Stimulated activated CD4-positive, alpha-beta T cell treated with anti-CD3 and anti-CD28 coated beads, Interleukin-1b, Interleukin-23, amount 100 ng/mL, for 1 hour (primary cell): ENCODE data around the gene GSX2.

ENCODE experiments used
- DNase-seq, 2 donors: peaks; one replicate each; pipeline ENCODE4 v3.0.0-alpha.2; 2020; ENCODE audit warnings: low read depth in 2 of 2

The GSX2 gene

DNA sequence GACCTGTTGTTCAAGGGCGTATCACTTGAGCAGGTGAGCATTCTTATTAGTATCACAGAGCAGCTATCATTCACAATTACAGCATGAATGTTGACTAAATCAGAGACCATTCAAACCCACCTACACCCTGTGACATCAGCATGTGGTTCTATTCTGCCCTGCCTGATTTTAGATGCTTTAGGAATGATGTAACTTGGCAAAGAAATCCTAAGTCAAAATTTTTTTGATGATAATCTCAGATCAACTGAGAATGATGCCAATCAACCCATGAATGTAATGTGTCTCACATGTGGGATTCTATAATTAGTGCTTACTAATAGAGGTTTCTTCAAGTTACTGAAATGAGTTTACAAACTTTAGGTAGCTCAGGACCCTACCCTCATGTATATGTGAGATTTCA, 22.2 kb upstream of the GSX2 start:
- DNase-seq, result no peak

DNA sequence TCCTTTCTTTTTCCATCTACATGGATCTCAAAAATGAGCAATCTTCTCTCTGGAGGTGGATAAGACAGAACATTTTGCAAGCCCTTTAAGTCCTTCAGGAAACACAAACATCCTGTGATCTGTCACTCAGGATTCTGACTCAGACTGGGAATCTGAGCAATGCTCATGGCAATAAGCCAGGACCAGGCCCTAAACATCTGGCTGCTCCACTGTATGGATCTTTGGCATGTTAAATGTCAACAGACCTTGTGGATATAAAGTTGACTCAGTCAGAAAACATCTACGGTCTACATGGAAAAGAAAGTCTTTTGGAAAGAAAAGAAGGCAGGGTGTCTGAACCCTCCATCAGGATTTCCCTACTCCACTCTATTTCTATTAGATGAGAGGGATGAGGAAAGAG, 17.8 kb upstream of the GSX2 start:
- DNase-seq, result no peak

DNA sequence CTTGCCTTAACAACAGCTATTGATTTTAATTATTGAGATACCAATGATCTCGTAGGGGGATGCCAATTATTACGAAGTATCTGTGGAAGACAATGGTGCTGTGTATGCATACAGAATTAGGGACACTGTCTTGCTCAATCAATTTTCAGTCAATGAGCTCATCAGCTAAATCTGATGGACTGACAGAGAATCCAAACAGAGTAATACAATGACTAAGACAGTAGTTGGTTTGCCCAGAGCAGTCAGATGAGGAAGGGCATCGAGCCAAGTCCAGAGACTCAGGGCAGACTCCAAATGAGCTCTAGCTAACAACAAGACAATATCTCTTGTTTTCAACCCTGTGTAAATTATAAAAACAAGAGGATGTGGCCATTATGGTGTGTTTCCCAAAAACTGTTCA, 14.7 kb upstream of the GSX2 start:
- DNase-seq, result no peak

DNA sequence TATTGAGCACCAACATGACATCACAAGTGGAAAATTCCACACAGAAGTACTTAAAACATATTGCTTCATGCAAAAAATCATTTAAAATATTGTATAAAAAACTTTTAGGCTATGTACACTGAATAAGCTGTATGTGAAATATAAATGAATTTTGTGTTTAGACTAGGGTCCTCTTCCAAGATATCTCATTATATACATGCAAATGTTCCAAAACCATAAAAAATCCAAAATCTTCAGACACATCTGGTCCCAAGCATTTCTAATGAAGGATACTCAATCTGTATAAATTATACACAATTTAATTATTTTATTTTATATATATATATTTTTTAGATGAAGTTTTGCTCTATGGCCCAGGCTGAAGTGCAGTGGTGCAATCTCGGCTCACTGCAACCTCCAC, 10.1 kb upstream of the GSX2 start:
- no peak for DNase-seq

DNA sequence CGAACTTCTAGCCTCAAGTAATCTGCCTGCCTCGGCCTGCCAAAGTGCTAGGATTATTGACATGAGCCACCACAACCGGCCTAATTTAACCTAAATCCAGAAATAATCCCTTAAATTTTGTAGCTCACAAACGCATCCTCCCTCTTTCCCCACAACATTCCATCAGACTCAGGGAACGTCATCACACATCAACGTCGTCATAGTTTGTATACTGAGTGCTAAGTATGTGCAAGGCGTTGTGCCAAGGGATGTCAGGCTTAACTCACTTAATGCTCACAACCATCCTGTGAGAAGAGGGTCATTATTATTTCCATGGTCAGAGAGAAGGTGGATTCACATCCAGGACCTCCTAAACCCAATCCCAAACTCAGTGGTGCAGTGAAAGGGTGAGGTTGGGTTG, 9.6 kb upstream of the GSX2 start:
- no peak for DNase-seq

DNA sequence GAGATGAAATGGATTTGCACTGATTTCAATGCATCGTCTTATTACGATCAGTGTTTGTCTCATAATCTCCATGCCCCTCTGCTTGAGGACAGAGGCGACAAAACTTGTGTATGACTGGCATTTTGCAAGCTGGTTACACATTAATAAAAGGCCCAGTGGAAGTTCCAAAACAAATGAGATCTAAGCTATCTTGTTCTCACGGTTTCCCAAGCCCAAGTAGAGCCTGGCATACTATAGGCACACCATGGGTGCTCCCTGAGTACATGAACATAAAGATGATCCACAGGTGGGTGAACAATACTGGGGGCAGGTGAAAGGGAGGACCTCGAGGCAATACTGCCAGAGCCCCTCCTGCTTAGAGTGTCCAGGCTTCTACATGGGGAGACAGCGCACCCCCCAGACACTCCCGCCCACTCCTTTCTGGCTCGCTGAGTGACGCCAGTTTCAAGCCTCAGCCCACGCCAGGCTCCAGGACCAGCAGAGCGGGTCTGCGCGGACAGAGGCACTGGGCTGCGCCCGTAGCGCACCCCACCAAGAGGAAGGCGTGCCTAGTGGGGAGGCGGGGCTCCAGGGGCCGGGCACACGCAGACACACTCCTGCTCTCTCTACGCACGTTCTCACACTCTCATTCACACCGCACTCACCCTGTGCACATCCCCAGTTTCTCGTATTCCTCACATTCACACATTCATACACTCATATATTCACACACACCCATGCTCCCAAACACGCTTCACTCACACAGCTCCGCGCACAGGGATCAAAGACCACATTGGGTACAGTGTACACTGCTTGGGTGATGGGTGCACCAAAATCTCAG, 8.9 kb upstream of the GSX2 start:
- no peak for DNase-seq

DNA sequence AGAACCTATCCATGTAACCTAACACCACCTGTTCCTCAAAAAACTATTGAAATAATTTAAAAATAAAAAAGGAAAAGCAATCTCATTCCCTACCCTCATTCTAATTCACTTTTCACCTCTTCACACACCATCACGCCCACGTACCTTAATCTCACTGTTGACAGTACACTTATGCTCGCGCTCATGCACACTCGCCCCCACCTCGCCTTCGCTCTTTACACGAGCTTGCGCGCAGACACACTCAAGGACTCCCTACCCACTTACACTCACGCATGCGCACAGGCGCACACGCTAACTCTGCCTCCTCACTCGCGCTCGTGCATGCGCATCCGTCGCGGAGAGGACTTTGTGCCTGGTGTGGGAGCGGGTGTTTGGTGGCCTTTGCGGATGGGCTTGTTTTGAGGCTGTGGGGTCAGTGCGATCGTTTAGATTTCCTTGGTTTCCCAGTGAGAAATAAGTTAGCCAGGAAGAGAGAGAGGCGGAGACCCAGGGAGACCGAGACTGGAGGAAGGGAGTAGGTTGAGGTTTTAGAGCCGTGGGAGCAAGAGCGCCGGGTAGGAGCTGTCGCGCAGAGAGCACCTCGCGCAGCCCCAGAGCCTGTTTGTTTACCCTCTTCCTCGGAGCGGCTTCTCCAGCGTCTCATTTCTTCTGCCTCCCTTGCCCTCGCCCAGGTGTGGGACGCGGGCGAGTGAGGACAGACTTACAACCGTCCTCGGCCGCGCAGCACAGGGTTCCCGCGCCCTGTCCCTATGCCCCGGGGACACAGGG, 8.1 kb upstream of the GSX2 start:
- peak; percentile 53 to 67 for DNase-seq

DNA sequence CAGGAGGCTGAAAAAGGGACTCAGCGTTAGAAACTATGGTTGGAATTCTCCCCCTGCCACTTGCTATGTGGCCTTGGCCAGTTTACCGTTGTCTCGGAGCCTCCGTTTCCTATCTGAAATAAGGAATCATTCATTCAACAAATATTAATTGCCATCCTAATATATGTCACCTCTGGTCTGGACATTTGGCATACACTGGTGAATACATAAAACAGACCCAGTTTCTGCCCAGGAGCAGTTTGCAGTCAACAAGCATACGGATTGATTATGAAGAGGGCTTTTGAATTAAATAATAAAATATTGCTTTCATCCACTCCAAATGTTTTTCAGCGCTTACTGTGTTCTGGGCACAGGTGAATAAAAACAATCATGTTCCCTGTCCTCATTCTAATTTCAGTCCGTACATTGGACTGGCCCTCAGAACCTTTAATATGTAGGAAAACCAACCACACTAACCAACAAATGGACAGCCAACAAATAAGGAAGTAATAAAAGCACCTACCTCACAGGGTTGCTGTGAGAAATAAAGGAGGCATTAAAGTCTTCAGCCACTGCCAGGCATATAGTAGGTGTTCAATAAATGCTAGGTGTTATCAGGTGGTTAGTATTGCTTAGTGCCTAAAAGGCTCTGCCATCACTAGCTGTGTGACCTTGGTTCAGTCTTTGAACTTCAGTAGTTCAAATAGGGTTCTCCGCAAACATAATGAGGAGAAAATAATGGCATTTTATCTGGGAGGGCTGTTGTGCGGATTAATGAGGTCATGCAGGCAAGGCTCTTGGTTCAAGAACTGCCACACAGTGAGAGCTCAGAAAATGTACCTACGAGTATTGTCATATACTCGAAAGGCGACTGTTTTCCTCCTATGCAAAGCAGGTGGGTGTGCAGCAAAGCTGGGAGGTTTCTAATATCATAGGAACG, 7.3 kb upstream of the GSX2 start:
- DNase-seq, result no peak

DNA sequence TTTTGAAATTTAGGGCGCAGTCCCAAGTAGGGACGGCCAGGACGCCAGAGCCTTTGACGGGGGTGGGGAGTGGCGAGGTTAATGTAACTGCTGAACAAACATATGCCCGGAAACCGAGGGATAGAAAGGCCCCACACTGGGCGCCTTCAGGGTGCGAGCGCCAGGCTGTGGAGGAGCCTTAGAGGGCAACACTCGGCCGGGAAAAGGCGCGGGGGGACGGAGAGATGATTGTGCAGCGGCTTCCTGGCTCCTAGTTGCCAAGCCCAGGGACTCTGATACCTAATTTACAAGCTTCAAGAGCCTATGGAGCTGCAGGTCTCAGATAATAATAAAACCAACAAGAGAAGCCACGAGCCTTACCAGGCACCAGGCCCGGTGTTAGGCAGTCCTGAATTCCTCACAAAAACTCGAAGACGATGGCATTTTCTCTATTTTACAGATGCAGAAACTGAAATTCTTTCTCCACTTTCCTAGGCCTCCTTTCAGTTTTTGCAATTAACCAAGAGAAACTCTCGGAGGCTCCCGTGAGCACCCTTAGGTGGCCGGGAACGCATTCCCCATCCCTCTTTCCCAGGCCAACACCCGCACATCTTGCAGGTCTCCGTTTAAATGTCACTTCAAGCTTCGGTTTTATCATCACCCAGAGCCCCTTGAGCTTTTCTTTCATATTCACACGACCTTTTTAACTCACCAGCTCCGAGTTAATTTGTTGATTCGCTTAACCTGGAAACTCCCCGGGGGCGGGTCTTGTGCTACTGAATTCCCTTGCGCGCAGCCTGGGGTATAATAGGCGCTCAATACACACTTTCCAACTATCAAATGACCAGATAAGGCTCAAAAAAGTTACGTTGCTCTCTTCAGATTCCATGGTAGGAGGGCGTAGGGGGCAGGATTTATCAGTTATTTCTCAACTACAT, 6.4 kb upstream of the GSX2 start:
- DNase-seq, result peak in 1 of 2 donors; percentile 32

DNA sequence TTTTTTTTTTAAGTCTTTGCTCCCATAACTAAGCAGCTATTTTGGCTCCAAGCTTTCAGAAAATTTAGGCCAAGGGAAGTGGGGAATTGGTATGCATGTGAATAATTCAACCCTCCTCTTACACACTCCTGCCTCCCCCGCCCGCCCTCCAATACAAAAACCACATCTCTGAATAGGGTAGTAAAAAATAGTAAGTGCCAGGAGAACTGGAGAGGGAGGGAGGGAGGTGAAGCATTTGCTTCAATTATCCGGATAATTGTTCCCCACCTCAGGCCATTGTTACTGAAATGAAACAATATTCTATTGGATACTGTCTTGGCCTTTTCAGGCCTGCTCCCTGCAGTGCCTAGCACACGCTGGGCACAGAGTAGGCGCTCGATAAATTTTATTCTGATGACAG, 5.5 kb upstream of the GSX2 start:
- no peak for DNase-seq

DNA sequence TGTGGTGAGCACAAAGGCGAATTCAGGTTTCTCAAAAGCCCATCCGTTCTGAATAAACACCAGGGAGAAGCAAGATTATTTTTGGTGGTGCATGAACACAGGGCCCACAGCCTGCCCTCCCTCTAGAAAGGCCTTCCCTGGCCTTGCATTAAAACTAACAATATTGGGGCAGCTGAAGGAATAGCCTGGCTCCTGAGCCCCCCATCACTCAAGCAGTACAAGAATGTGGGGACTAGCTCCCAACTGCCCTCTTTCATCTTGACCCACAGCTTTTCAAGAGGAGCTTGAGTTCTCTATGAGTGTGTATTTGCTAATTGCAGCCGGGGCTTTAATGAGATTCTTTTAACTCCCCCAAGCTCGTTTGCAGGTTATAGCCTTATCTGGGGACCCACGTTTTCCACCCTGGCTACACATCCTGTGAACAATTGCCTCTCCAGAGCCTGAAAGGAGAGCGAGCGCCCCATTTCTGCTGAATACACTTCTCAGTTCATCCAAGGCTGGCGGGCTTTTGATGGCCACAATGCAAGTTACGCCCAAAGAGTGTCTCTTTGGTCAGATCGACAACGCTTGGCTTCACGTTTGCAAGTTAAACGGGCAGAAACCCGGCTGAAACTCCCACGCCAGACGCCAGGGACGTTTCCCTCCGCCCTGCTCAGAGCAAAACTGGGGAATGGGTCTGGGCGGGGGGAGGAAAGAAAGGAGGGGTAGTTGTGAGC, 4.7 kb upstream of the GSX2 start:
- no peak for DNase-seq

DNA sequence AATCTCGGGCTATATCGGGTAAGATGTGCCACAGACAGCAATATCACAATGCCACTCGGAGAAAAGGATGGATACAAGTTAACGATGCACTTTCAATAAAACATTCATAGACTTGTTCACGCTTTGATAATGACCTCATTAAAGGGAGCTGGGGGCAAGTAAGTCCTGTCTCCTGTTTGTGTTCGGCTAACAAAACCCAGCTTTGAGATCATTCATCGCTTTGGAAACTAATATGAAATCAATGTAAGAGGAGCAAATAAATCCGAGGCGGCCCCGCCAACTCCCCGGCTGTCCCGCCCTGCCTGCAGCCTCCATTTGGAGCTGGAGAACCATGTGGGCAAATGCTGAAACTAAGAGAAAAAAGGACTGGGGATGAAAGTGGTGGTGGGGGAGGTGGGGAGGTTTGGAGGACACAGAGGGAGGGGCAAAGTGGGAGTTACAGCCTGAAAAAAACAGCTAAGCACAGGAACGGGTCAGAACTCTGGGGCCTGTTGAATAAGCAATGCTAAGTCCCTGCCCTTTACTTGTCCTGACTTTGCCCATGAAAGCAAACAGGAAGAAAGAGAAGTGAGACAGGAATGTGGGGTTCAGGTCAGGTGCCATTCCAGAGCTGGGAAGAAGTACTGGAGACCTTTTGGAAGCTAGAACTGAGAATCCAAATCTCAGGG, 3.5 kb upstream of the GSX2 start:
- no peak for DNase-seq

DNA sequence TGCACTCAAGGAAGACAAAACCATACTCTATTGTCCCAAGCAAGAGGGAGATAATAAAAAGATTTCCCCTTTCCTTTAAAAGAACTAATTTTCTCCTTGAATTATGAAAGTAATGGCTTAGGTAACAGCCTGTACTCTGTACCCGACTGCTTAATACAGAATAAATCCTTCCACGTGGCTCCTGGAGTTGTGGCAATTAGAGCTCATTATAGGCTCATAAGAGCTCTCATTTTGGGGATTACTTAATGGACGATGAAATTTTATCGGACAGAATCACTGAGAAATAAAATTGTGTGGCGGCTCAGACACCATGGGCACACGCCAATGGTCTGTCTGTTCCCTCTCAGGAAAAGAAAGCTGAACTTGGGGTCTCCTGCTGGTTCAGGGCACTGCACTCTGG, 2.8 kb upstream of the GSX2 start:
- no peak for DNase-seq

DNA sequence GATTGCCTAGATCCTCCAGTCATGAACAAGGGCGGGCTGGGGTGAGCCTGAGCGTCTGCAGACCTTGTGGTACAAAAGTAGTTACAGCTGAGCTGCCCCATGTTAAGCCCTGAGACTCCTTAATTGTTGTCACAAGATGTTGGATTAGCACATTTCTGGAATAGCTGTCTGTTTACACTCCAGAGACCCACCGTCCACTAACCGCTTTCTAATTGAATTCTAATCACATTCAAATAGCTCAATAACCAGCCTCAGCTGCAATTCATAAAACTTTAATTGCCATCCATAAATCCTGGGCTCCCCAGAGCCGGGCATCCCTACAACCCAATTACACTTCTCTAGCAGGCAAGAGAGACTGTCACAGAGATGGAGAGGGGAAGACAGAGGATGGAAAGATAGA, 1.6 kb upstream of the GSX2 start:
- DNase-seq, result no peak

DNA sequence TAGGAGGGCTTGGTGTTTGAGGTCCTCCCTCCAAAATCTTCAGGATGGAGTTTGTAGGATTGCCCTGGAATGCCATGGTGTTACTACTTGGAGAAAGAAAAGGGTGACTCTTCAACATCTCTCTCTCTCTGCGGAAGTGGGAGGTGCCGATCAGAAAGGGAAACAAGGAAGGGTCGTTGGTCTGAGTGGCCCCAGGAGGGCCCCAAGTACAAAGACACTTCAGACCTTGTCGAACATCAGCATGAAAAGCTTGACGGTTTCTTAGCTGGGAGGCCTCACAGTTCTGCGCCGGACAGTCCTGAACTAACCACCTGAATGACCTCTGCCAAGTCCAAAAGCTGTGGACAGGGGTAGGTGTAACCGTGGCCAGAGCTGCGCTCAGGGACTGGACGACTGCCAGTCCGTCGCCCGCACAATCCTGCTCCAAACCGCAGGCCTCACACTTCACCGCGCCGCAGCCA, 646 bp upstream of the GSX2 start:
- DNase-seq, result no peak

DNA sequence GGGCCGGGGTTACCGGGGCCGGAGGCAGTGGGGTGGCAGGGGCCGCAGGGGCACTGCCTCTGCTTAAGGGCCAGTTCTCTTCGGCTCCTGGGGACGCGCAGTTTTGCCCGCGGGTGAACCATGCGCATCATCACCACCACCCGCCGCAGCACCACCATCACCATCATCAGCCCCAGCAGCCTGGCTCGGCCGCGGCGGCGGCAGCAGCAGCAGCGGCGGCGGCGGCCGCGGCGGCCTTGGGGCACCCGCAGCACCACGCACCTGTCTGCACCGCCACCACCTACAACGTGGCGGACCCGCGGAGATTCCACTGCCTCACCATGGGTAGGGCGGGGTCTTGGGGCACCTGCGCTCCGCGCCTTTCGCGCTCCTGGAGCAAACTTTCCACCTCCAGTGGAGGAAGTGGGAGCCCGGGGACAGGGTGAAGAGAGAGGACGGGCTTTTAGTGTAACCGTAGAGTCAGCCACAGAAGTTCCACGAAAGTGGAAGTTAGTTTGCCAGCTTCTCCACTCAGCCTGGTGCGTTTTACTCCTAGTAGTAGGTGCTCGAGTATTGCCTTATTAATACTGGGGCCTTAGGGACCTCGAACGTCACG, 729 bp downstream of the GSX2 start:
- no peak for DNase-seq

DNA sequence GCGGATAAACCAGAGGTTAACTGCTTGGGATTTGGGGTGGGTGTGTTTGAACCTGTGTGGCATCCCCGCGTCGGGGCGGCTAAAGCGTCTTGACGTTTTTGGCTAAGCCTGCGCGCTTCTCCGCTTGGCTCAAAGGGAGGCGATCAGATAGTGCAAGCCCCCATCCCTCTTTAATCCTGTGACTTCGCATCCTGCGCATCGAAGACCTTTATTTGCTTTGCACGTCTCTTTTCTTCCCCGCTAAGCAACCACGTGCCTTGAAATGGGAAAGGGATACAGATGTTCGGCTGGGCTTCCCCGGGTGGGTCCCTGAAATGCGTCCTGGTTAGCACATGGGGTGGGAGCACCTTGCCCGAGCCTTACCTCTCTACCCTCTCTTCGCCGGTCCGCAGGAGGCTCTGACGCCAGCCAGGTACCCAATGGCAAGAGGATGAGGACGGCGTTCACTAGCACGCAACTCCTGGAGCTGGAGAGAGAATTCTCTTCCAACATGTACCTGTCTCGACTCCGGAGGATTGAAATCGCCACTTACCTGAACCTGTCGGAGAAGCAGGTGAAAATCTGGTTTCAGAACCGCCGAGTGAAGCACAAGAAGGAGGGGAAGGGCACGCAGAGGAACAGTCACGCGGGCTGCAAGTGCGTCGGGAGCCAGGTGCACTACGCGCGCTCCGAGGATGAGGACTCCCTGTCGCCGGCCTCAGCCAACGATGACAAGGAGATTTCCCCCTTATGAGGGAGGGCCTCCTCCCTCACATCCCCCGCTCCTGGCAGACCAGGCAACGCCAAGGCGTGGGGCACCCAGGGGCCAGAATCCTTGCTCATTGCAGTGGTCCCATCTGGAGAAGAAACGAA, 1.5 kb downstream of the GSX2 start:
- no peak for DNase-seq

DNA sequence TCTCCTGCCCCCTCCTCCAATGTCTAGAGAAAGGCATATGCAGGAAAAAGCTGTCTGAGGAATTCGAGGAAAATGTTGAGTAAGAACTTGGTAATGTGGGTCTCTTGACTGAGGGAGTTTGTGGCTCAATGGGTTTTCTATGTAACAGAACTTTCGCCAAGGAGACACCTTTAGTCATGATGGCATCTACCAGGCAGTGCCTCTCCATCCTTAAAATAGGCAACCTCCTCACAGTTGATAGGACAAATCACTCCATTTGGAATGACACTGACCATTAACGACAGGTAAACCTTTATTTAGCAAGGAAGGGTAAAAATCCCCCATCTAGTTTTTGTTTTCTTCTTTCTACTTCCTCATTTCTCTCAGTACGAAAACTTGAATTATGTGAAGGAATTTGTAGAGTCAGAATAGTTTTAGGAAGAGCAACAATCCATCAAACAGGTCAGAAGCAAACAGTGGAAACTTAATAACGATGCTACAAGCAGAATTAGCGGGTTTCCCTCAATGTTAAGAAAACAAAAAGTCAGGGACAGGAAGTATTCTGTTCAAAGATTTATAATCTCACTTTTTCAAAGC, 2.7 kb downstream of the GSX2 start:
- no peak for DNase-seq
